ENCODE results near the gene TOR2A. TPM values are rescaled to one million over a fixed set of nuclear protein-coding genes. Genes with fewer than 3 reads are reported as not detected.
"Not testable (repeated sequence)": the region's sequence is repeated elsewhere in the genome, so short reads cannot be mapped to it uniquely, and the experiment has no call there.

Gene TOR2A
- total RNA-seq, 1 experiment from 2014 or later = 14.4 TPM

- ChIA-PET CTCF (interaction anchor here (0.6 to 3.3 kb wide), 4 partner anchors 14 to 170 kb away, joined by 3 to 28 read pairs (median 6); no protein-coding TSS in a partner anchor), POLR2A (interaction anchor here (2.4 kb wide), 1 partner anchor 14 kb away, joined by 5 read pairs; no protein-coding TSS in a partner anchor)
- peaks cover 10% of the 10 kb centered on the region; the same call in 1 of the 2 replicates for H3K4me1 Mint-ChIP-seq
- H3K27me3 Mint-ChIP-seq (ENCODE audit: low read depth) = peaks cover 51% of the 10 kb centered on the region
- ATAC-seq; H3K36me3 Mint-ChIP-seq; H3K4me3 Mint-ChIP-seq; DNase-seq (ENCODE audit: low spot score); H3K9me3 Mint-ChIP-seq; H3K27ac Mint-ChIP-seq: not testable (repeated sequence)
These were observed 21.7 kb upstream of the TOR2A start for GRCh38 chr9:127756776-127757175.

GRCh38 chr9:127756233-127756632 is 21.1 kb upstream of the TOR2A start:
- DNase-seq (ENCODE audit: low spot score) = no peak
- H3K27me3 Mint-ChIP-seq (ENCODE audit: low read depth) = peaks cover 56% of the 10 kb centered on the region
- POLR2A ChIA-PET = interaction anchor here (0.9 kb wide), 1 partner anchor 15 kb away, joined by 4 read pairs; no protein-coding TSS in a partner anchor
- TF ChIP-seq ESRRA (CRISPR knock-in tag; IDR thresholded peaks at IDR 0.05; ENCODE audit: borderline replicate concordance) (no peak), E2F1 (CRISPR knock-in tag; IDR thresholded peaks at IDR 0.05) (0 out of 2 replicates have a peak, but pooled peaks have one; percentile 1)
- H3K9me3 Mint-ChIP-seq = no peaks in the 10 kb centered on the region
- no peaks in the 10 kb centered on the region for H3K36me3 Mint-ChIP-seq
- ATAC-seq = no peak
- H3K4me3 Mint-ChIP-seq = peak overlapping the region; percentile 62; the same call in 1 of the 2 replicates
- CTCF ChIA-PET = interaction anchor here (0.6 to 3.3 kb wide), 7 partner anchors 14 to 252 kb away, joined by 3 to 34 read pairs (median 10); partner anchors contain the start of gene TOR2A
- H3K4me1 Mint-ChIP-seq = peaks cover 6% of the 10 kb centered on the region; the same call in 1 of the 2 replicates
- H3K27ac Mint-ChIP-seq = no peak overlapping the region

- Mint-ChIP-seq H3K27ac (no peak overlapping the region), H3K27me3 (ENCODE audit: low read depth) (peaks cover 58% of the 10 kb centered on the region), H3K4me1 (peaks cover 4% of the 10 kb centered on the region; the same call in 1 of the 2 replicates), H3K4me3 (peak overlapping the region; percentile 62), H3K36me3 (no peaks in the 10 kb centered on the region), H3K9me3 (no peaks in the 10 kb centered on the region)
- POLR2A ChIA-PET = interaction anchor here (0.5 to 0.9 kb wide), 2 partner anchors 16 to 38 kb away, joined by 3 to 4 read pairs; no protein-coding TSS in a partner anchor
- DNase-seq (ENCODE audit: low spot score) = peak; percentile 82
- CTCF ChIA-PET = interaction anchor here (0.6 to 3.3 kb wide), 12 partner anchors 8 to 252 kb away, joined by 3 to 34 read pairs (median 6); partner anchors contain the start of genes ENG and TOR2A
- ATAC-seq = peak; percentile 48
- no peak for TF ChIP-seq SOX15 (CRISPR knock-in tag; IDR thresholded peaks at IDR 0.05)
- no peak for TF ChIP-seq NFYB (CRISPR knock-in tag; conservative IDR thresholded peaks at IDR 0.05; ENCODE audit: low read depth)
- TF ChIP-seq PRDM15 (CRISPR knock-in tag; IDR thresholded peaks at IDR 0.05) = no peak
- no peak for TF ChIP-seq ZNF263 (CRISPR knock-in tag; IDR thresholded peaks at IDR 0.05; ENCODE audit: low read depth)
- no peak for TF ChIP-seq ZNF121 (CRISPR knock-in tag; IDR thresholded peaks at IDR 0.05)
- no peak for TF ChIP-seq ZBTB21 (CRISPR knock-in tag; IDR thresholded peaks at IDR 0.05; ENCODE audit: borderline replicate concordance)
- TF ChIP-seq ZNF281 (CRISPR knock-in tag; IDR thresholded peaks at IDR 0.05) = no peak
- no peak for TF ChIP-seq GABPB1 (CRISPR knock-in tag; IDR thresholded peaks at IDR 0.05)
- TF ChIP-seq FOXK1 (CRISPR knock-in tag; IDR thresholded peaks at IDR 0.05) = no peak
- no peak for TF ChIP-seq FOXJ3 (CRISPR knock-in tag; IDR thresholded peaks at IDR 0.05; ENCODE audit: borderline replicate concordance)
- TF ChIP-seq AFF4 (CRISPR knock-in tag; IDR thresholded peaks at IDR 0.05; ENCODE audit: borderline replicate concordance) = no peak
- no peak for TF ChIP-seq FOXP1 (CRISPR knock-in tag; IDR thresholded peaks at IDR 0.05; ENCODE audit: borderline replicate concordance)
- TF ChIP-seq ZNF138 (CRISPR knock-in tag; conservative IDR thresholded peaks at IDR 0.05) = no peak
These were observed 20.3 kb upstream of the TOR2A start for GRCh38 chr9:127755061-127756060.
